Measurements from ENCODE around the gene FLT1.

GRCh38 chr13:28457521-28457920 is 37.4 kb downstream of the FLT1 start:
- no peak for TF ChIP-seq CTCF (conservative IDR thresholded peaks at IDR 0.05; ENCODE audit: low read length)
- no peak for TF ChIP-seq EZH2phosphoT487 (IDR thresholded peaks at IDR 0.05; ENCODE audit: borderline replicate concordance, low read depth, low read length)

Data from OCI-LY7 (cell line).